ENCODE data around the gene HM13.
"Not testable (repeated sequence)": the region's sequence is repeated elsewhere in the genome, so short reads cannot be mapped to it uniquely, and the experiment has no call there.

The HM13 gene

GRCh38 chr20:31514154-31515071 lies at the start of gene HM13:
TSS of gene HM13 (plus strand) at chr20:31514442. CDS start at chr20:31514552, 110 bp downstream.
- peak; percentile 95 for DNase-seq

- not testable (repeated sequence) for DNase-seq
These were observed 43.3 kb upstream of the HM13 start for GRCh38 chr20:31470946-31471345.

- no peak for DNase-seq
These were observed 41.6 kb upstream of the HM13 start for GRCh38 chr20:31472395-31473330.

- DNase-seq, result no peak
These were observed 40.7 kb upstream of the HM13 start for GRCh38 chr20:31473331-31474096.

GRCh38 chr20:31474097-31474436 lies 40.2 kb upstream of the HM13 start:
- no peak for DNase-seq

- DNase-seq, result no peak
These were observed 39.3 kb upstream of the HM13 start, which contains the start of the genes DEFB124 and REM1 for GRCh38 chr20:31474758-31475427. TSS of gene DEFB124 (minus strand) at chr20:31475127. CDS start at chr20:31473013, 2,114 bp downstream. TSS of gene REM1 (plus strand) at chr20:31475288. CDS start at chr20:31476446, 1,158 bp downstream.

GRCh38 chr20:31475472-31476293 lies 38.6 kb upstream of the HM13 start:
- no peak for DNase-seq

GRCh38 chr20:31476294-31476585 lies 38.0 kb upstream of the HM13 start:
- no peak for DNase-seq

- no peak for DNase-seq
These were observed 37.5 kb upstream of the HM13 start for GRCh38 chr20:31476643-31477215.

- no peak for DNase-seq
These were observed 30.2 kb upstream of the HM13 start for GRCh38 chr20:31484001-31484400.

GRCh38 chr20:31485450-31486339 lies 28.5 kb upstream of the HM13 start:
- no peak for DNase-seq

GRCh38 chr20:31488115-31488514 lies 26.1 kb upstream of the HM13 start:
- DNase-seq, result no peak

- no peak for DNase-seq
These were observed 25.1 kb upstream of the HM13 start for GRCh38 chr20:31489152-31489551.

GRCh38 chr20:31490752-31491151 lies 23.5 kb upstream of the HM13 start:
- DNase-seq, result no peak

GRCh38 chr20:31494131-31494530 lies 20.1 kb upstream of the HM13 start:
- no peak for DNase-seq

- no peak for DNase-seq
These were observed 17.4 kb upstream of the HM13 start for GRCh38 chr20:31496761-31497295.

GRCh38 chr20:31497838-31498540 lies 16.3 kb upstream of the HM13 start:
- no peak for DNase-seq

GRCh38 chr20:31500527-31500926 lies 13.7 kb upstream of the HM13 start:
- no peak for DNase-seq

Data from activated CD4-positive, alpha-beta T cell treated with anti-CD3 and anti-CD28 coated beads, Interleukin-2, Interleukin-6, amounts not matched to agents 100 ng/mL and 50 ng/mL, durations not matched to agents 16 hours and 8 hours (primary cell).